IPS DF 19.7 (cell line): ENCODE results near the gene SMNDC1.
A peak's percentile ranks its signal among the peaks of the same experiment; 100 is the strongest.
"Not testable (repeated sequence)": the region's sequence is repeated elsewhere in the genome, so short reads cannot be mapped to it uniquely, and the experiment has no call there.

Experiments used
- DNase-seq: peaks from one replicate; pipeline ENCODE4 v3.0.0-alpha.2; 2013; ENCODE audit warnings: low read depth, low spot score

The SMNDC1 gene

GRCh38 chr10:110284262-110284661 lies 20.5 kb downstream of the SMNDC1 start:
- DNase-seq, result no peak

- DNase-seq, result peak; percentile 15
These were observed 25.2 kb downstream of the SMNDC1 start for GRCh38 chr10:110279407-110279986.

GRCh38 chr10:110278562-110279406 lies 25.9 kb downstream of the SMNDC1 start:
- DNase-seq, result no peak

GRCh38 chr10:110277591-110277990 lies 27.1 kb downstream of the SMNDC1 start:
- DNase-seq, result no peak

- no peak for DNase-seq
These were observed 28.1 kb downstream of the SMNDC1 start for GRCh38 chr10:110276603-110277002.

GRCh38 chr10:110275128-110275729 lies 29.5 kb downstream of the SMNDC1 start:
- no peak for DNase-seq

- DNase-seq, result no peak
These were observed 30.1 kb downstream of the SMNDC1 start for GRCh38 chr10:110274647-110275046.

- DNase-seq, result no peak
These were observed 30.6 kb downstream of the SMNDC1 start for GRCh38 chr10:110274072-110274627.

GRCh38 chr10:110273474-110273873 lies 31.2 kb downstream of the SMNDC1 start:
- no peak for DNase-seq

- not testable (repeated sequence) for DNase-seq
These were observed 31.7 kb downstream of the SMNDC1 start for GRCh38 chr10:110272995-110273394.

GRCh38 chr10:110269374-110270318 lies 35.1 kb downstream of the SMNDC1 start:
- DNase-seq, result no peak

- DNase-seq, result no peak
These were observed 35.7 kb downstream of the SMNDC1 start for GRCh38 chr10:110268971-110269370.

GRCh38 chr10:110268442-110268841 lies 36.3 kb downstream of the SMNDC1 start:
- DNase-seq, result no peak

GRCh38 chr10:110267276-110267675 lies 37.4 kb downstream of the SMNDC1 start:
- no peak for DNase-seq

GRCh38 chr10:110265573-110266193 lies 39.0 kb downstream of the SMNDC1 start:
- no peak for DNase-seq

GRCh38 chr10:110263164-110263563 lies 41.6 kb downstream of the SMNDC1 start:
- DNase-seq, result no peak

- DNase-seq, result no peak
These were observed 43.8 kb downstream of the SMNDC1 start for GRCh38 chr10:110260746-110261477.

GRCh38 chr10:110259317-110259716 lies 45.4 kb downstream of the SMNDC1 start:
- no peak for DNase-seq

- no peak for DNase-seq
These were observed 46.2 kb downstream of the SMNDC1 start for GRCh38 chr10:110258542-110258941.

GRCh38 chr10:110254467-110254866 lies 50.3 kb downstream of the SMNDC1 start:
- no peak for DNase-seq
